ENCODE measurements around the gene BGN. TPM values are rescaled to one million over a fixed set of nuclear protein-coding genes. Genes with fewer than 3 reads are reported as not detected.

BGN gene
- total RNA-seq, 1 experiment from 2014 or later: not detected

- intact Hi-C loops (cut with micrococcal nuclease): no loop called here
Measured at GRCh38 chrX:153527208-153527607, 32.4 kb downstream of the BGN start.

GRCh38 chrX:153530411-153531129, 35.8 kb downstream of the BGN start:
- intact Hi-C loops (cut with micrococcal nuclease): no loop called here
- no peak for ATAC-seq
- Histone ChIP-seq H3K9me2 (replicated peaks; ENCODE audit: low read length) (no peaks in the 10 kb centered on the region), H3K79me2 (ENCODE audit: low read length) (no peaks in the 10 kb centered on the region), H3K9me3 (ENCODE audit: low read length) (no peaks in the 10 kb centered on the region), H3K9ac (ENCODE audit: low read length) (no peak overlapping the region), H3K27ac (ENCODE audit: low read length) (no peak overlapping the region), H3K4me2 (ENCODE audit: low read length) (no peak overlapping the region), H2AFZ (ENCODE audit: low read length) (no peak overlapping the region), H3K4me3 (ENCODE audit: low read length) (no peak overlapping the region), H4K20me1 (ENCODE audit: low read length) (no peaks in the 10 kb centered on the region), H3K27me3 (ENCODE audit: low read length) (no peaks in the 10 kb centered on the region), H3K36me3 (ENCODE audit: low read depth, low read length) (no peaks in the 10 kb centered on the region), H3F3A (ENCODE audit: low read length, unreplicated experiment) (no peaks in the 10 kb centered on the region), H3K4me1 (ENCODE audit: insufficient read depth, low read length) (no peaks in the 10 kb centered on the region)
- CTCF ChIA-PET: no interaction called here
- DNase-seq: no peak
- POLR2A ChIA-PET (ENCODE audit: unreplicated experiment): no interaction called here
- TF ChIP-seq EZH2 (IDR thresholded peaks at IDR 0.05; ENCODE audit: low read length, unreplicated experiment): no peak
- TF ChIP-seq CTCF (conservative IDR thresholded peaks at IDR 0.05; ENCODE audit: low read depth, low read length): no peak
- no peak for TF ChIP-seq EZH2phosphoT487 (IDR thresholded peaks at IDR 0.05; ENCODE audit: borderline replicate concordance, low read length)
- BruUV-seq (replicated peaks): no TSS peak

More at GRCh38 chrX:153527208-153527607, 32.4 kb downstream of the BGN start:
- no peak overlapping the region for H3K27ac ChIP-seq (ENCODE audit: low read length)
- H3K4me3 ChIP-seq (ENCODE audit: low read length): no peak overlapping the region
- H3K9me2 ChIP-seq (replicated peaks; ENCODE audit: low read length): no peaks in the 10 kb centered on the region
- DNase-seq: no peak
- no peaks in the 10 kb centered on the region for H4K20me1 ChIP-seq (ENCODE audit: low read length)
- no TSS peak for BruUV-seq (replicated peaks)
- no peaks in the 10 kb centered on the region for H3K27me3 ChIP-seq (ENCODE audit: low read length)
- ChIA-PET POLR2A (ENCODE audit: unreplicated experiment) (no interaction called here), CTCF (no interaction called here)
- no peak for TF ChIP-seq EZH2phosphoT487 (IDR thresholded peaks at IDR 0.05; ENCODE audit: borderline replicate concordance, low read length)
- no peak for TF ChIP-seq CTCF (conservative IDR thresholded peaks at IDR 0.05; ENCODE audit: low read depth, low read length)
- TF ChIP-seq EZH2 (IDR thresholded peaks at IDR 0.05; ENCODE audit: low read length, unreplicated experiment): no peak
- no peaks in the 10 kb centered on the region for H3F3A ChIP-seq (ENCODE audit: low read length, unreplicated experiment)
- no peak overlapping the region for H3K4me2 ChIP-seq (ENCODE audit: low read length)
- ATAC-seq: no peak
- H3K4me1 ChIP-seq (ENCODE audit: insufficient read depth, low read length): no peaks in the 10 kb centered on the region
- H3K79me2 ChIP-seq (ENCODE audit: low read length): no peaks in the 10 kb centered on the region
- no peaks in the 10 kb centered on the region for H3K9me3 ChIP-seq (ENCODE audit: low read length)
- no peaks in the 10 kb centered on the region for H3K36me3 ChIP-seq (ENCODE audit: low read depth, low read length)
- H2AFZ ChIP-seq (ENCODE audit: low read length): no peak overlapping the region
- H3K9ac ChIP-seq (ENCODE audit: low read length): no peak overlapping the region

- no peak overlapping the region for H3K9ac ChIP-seq (ENCODE audit: low read length)
- intact Hi-C loops (cut with micrococcal nuclease): no loop called here
Measured at GRCh38 chrX:153533091-153533490, 38.3 kb downstream of the BGN start.

More at GRCh38 chrX:153533091-153533490, 38.3 kb downstream of the BGN start:
- H3K27ac ChIP-seq (ENCODE audit: low read length): no peak overlapping the region
- no peaks in the 10 kb centered on the region for H3F3A ChIP-seq (ENCODE audit: low read length, unreplicated experiment)
- no peaks in the 10 kb centered on the region for H3K4me1 ChIP-seq (ENCODE audit: insufficient read depth, low read length)
- no peaks in the 10 kb centered on the region for H3K9me2 ChIP-seq (replicated peaks; ENCODE audit: low read length)
- H3K36me3 ChIP-seq (ENCODE audit: low read depth, low read length): no peaks in the 10 kb centered on the region
- H3K4me3 ChIP-seq (ENCODE audit: low read length): no peak overlapping the region
- H2AFZ ChIP-seq (ENCODE audit: low read length): no peak overlapping the region
- ChIA-PET CTCF (no interaction called here), POLR2A (ENCODE audit: unreplicated experiment) (no interaction called here)
- no peak for DNase-seq
- no peak for ATAC-seq
- H3K79me2 ChIP-seq (ENCODE audit: low read length): no peaks in the 10 kb centered on the region
- H3K9me3 ChIP-seq (ENCODE audit: low read length): no peaks in the 10 kb centered on the region
- H3K27me3 ChIP-seq (ENCODE audit: low read length): peaks cover 6% of the 10 kb centered on the region; the same call in 1 of the 2 replicates
- no peak overlapping the region for H3K4me2 ChIP-seq (ENCODE audit: low read length)
- no TSS peak for BruUV-seq (replicated peaks)
- no peaks in the 10 kb centered on the region for H4K20me1 ChIP-seq (ENCODE audit: low read length)
- TF ChIP-seq CTCF (conservative IDR thresholded peaks at IDR 0.05; ENCODE audit: low read depth, low read length) (no peak), EZH2 (IDR thresholded peaks at IDR 0.05; ENCODE audit: low read length, unreplicated experiment) (no peak), EZH2phosphoT487 (IDR thresholded peaks at IDR 0.05; ENCODE audit: borderline replicate concordance, low read length) (no peak)
